GM12874 (cell line): ENCODE data around the gene GRIK1.

Experiments
- CTCF ChIP-seq: IDR thresholded peaks from 2 replicates; pipeline ENCODE4 v1.5.1; 2011; ENCODE audit warnings: low read depth, mild to moderate bottlenecking, control low read depth, low read length, moderate library complexity; ENCODE audit not compliant: insufficient read depth

GRIK1 gene

GRCh38 chr21:29691616-29692491 is 247.9 kb downstream of the GRIK1 start:
- TF ChIP-seq CTCF: no peak

GRCh38 chr21:29689753-29690152 is 250.0 kb downstream of the GRIK1 start:
- TF ChIP-seq CTCF: no peak

GRCh38 chr21:29684106-29684505 is 255.7 kb downstream of the GRIK1 start:
- TF ChIP-seq CTCF: no peak

GRCh38 chr21:29682800-29683199 is 257.0 kb downstream of the GRIK1 start:
- TF ChIP-seq CTCF: no peak

- TF ChIP-seq CTCF: no peak
These were observed 259.5 kb downstream of the GRIK1 start for GRCh38 chr21:29680273-29680672.

GRCh38 chr21:29678626-29679025 is 261.2 kb downstream of the GRIK1 start:
- TF ChIP-seq CTCF: no peak

GRCh38 chr21:29677326-29677725 is 262.5 kb downstream of the GRIK1 start:
- no peak for TF ChIP-seq CTCF
